IMR-90 (cell line): Measurements from ENCODE around the gene LCE2A. TPM values are rescaled to one million over a fixed set of nuclear protein-coding genes. Genes with fewer than 3 reads are reported as not detected.

Experiments used
- ATAC-seq: fragments of 200-7000 bp; cut with Tn5 transposase; 2 replicates; pipeline ENCODE4 v1.9.1; 2020; ENCODE audit warnings: low read depth, mild to moderate bottlenecking, moderate library complexity
- BruUV-seq: library from RNA; stranded (reverse); fragments of 400-500 nt; replicated peaks from 2 replicates; lab custom pipeline; 2021; lab: Mats Ljungman, UMichigan
- CTCF ChIA-PET: fragments of 300-600 bp; formaldehyde crosslinking; extraction: SDS; loops from one replicate; lab custom pipeline; 2021; ENCODE audit warnings: antibody characterized with exemption; lab: Yijun Ruan, JAX
- POLR2A ChIA-PET: fragments of 300-600 bp; sonication (Branson Sonifier 250); formaldehyde crosslinking; loops from one replicate; lab custom pipeline; 2022; ENCODE audit warnings: antibody characterized with exemption; ENCODE audit not compliant: unreplicated experiment; lab: Charles Lee
- DNase-seq: peaks from one replicate; pipeline ENCODE4 v3.0.0; 2013
- H2AFZ ChIP-seq: replicated peaks from 2 replicates; pipeline ENCODE3; 2013; ENCODE audit warnings: low read length, mild to moderate bottlenecking; ENCODE audit not compliant: poor library complexity
- H2AK5ac ChIP-seq: 2 replicates; pipeline ENCODE4 v1.6.1; 2013; ENCODE audit warnings: low read depth, low read length, inconsistent platforms
- H2AK9ac ChIP-seq: replicated peaks from 2 replicates; pipeline ENCODE3; 2013; ENCODE audit warnings: mild to moderate bottlenecking, low read depth, low read length, moderate library complexity; ENCODE audit not compliant: poor library complexity
- H2BK120ac ChIP-seq: 2 replicates; pipeline ENCODE4 v1.6.1; 2013; ENCODE audit warnings: low read depth, low read length, inconsistent platforms
- H2BK15ac ChIP-seq: 3 replicates; pipeline ENCODE4 v1.6.1; 2013; ENCODE audit warnings: low read depth, low read length, inconsistent platforms
- H2BK20ac ChIP-seq: 2 replicates; pipeline ENCODE4 v1.6.1; 2013; ENCODE audit warnings: low read depth, mild to moderate bottlenecking, inconsistent platforms, low read length, moderate library complexity
- H2BK5ac ChIP-seq: 2 replicates; pipeline ENCODE4 v1.6.1; 2013; ENCODE audit warnings: mild to moderate bottlenecking, low read depth, low read length, inconsistent platforms; ENCODE audit not compliant: poor library complexity, severe bottlenecking
- H3K14ac ChIP-seq: replicated peaks from 2 replicates; pipeline ENCODE4 v1.6.1; 2013; ENCODE audit warnings: low read depth, low read length, inconsistent platforms
- H3K18ac ChIP-seq: 2 replicates; pipeline ENCODE4 v1.6.1; 2013; ENCODE audit warnings: low read depth, low read length, control low read depth
- H3K23ac ChIP-seq: 2 replicates; pipeline ENCODE4 v1.6.1; 2013; ENCODE audit warnings: low read depth, low read length, inconsistent platforms
- H3K27ac ChIP-seq: 2 replicates; pipeline ENCODE4 v1.5.1; 2013; ENCODE audit warnings: mild to moderate bottlenecking, control low read depth, low read length; ENCODE audit not compliant: insufficient read depth
- H3K27me3 ChIP-seq: 2 replicates; pipeline ENCODE4 v1.6.1; 2013; ENCODE audit warnings: low read length; ENCODE audit not compliant: control insufficient read depth, insufficient read depth
- H3K36me3 ChIP-seq: 2 replicates; pipeline ENCODE4 v1.6.1; 2013; ENCODE audit warnings: low read length, mixed read lengths; ENCODE audit not compliant: control insufficient read depth, insufficient read depth
- H3K4ac ChIP-seq: 2 replicates; pipeline ENCODE4 v1.6.1; 2013; ENCODE audit warnings: low read depth, low read length, inconsistent platforms
- H3K4me1 ChIP-seq: 2 replicates; pipeline ENCODE4 v1.6.1; 2013; ENCODE audit warnings: low read length, mixed read lengths; ENCODE audit not compliant: control insufficient read depth, insufficient read depth
- H3K4me2 ChIP-seq: 2 replicates; pipeline ENCODE4 v1.6.1; 2013; ENCODE audit warnings: low read depth, mild to moderate bottlenecking, control low read depth, low read length, moderate library complexity
- H3K4me3 ChIP-seq: 2 replicates; pipeline ENCODE4 v1.5.1; 2013; ENCODE audit warnings: low read depth, mild to moderate bottlenecking, control low read depth, low read length, moderate library complexity; ENCODE audit not compliant: insufficient read depth
- H3K56ac ChIP-seq: 2 replicates; pipeline ENCODE4 v1.6.1; 2013; ENCODE audit warnings: low read length, inconsistent platforms; ENCODE audit not compliant: insufficient read depth; ENCODE audit errors: extremely low read depth
- H3K79me1 ChIP-seq, 2 experiments: 2 replicates each; pipeline ENCODE4 v1.6.1; 2013; ENCODE audit warnings: low read length in 2 of 2, inconsistent platforms in 1 of 2, low read depth in 1 of 2
- H3K9ac ChIP-seq: 2 replicates; pipeline ENCODE4 v1.6.1; 2013; ENCODE audit warnings: low read depth, low read length, control low read depth
- H3K9me1 ChIP-seq: 2 replicates; pipeline ENCODE4 v1.6.1; 2013; ENCODE audit warnings: low read length, inconsistent platforms; ENCODE audit not compliant: insufficient read depth
- H3K9me3 ChIP-seq: 2 replicates; pipeline ENCODE4 v1.6.1; 2013; ENCODE audit warnings: low read length; ENCODE audit not compliant: control insufficient read depth, insufficient read depth
- H4K20me1 ChIP-seq: 2 replicates; pipeline ENCODE4 v1.6.1; 2013; ENCODE audit warnings: low read length, inconsistent platforms; ENCODE audit not compliant: insufficient read depth
- H4K5ac ChIP-seq: 2 replicates; pipeline ENCODE4 v1.6.1; 2013; ENCODE audit warnings: mild to moderate bottlenecking, low read depth, low read length, control low read depth
- H4K8ac ChIP-seq, 2 experiments: 2 replicates each; pipeline ENCODE4 v1.6.1; 2013; ENCODE audit warnings: low read depth in 2 of 2, low read length in 2 of 2, control low read depth in 1 of 2, inconsistent platforms in 1 of 2
- H4K91ac ChIP-seq: 2 replicates; pipeline ENCODE4 v1.6.1; 2013; ENCODE audit warnings: low read depth, low read length, inconsistent platforms; ENCODE audit not compliant: insufficient read depth
- MAZ ChIP-seq: IDR thresholded peaks from 2 replicates; pipeline ENCODE4 v1.6.1; 2012; ENCODE audit warnings: low read depth, mild to moderate bottlenecking, low read length, improper control_type of control experiment, moderate library complexity, borderline replicate concordance
- RFX5 ChIP-seq: IDR thresholded peaks from 2 replicates; pipeline ENCODE4 v1.8.0; 2012; ENCODE audit warnings: low read depth, mild to moderate bottlenecking, low read length, moderate library complexity
- SMC3 ChIP-seq: fragments of 150-350 bp; IDR thresholded peaks from 2 replicates; pipeline ENCODE4 v1.6.1; 2016; ENCODE audit warnings: low read depth, mild to moderate bottlenecking, antibody characterized with exemption, low read length, moderate library complexity
- dilution Hi-C: fragments of 300-500 bp; cut with HindIII; formaldehyde crosslinking; loops from one replicate; pipeline ENCODE4 v1.14.3; 2018; ENCODE audit warnings: low sequenced_read_pairs; ENCODE audit not compliant: unreplicated experiment
- in situ Hi-C: fragments of 300-500 bp; cut with MboI; formaldehyde crosslinking; loops from 3 replicates; pipeline ENCODE4 v1.14.3; 2019; ENCODE audit warnings: low sequenced_read_pairs, inconsistent platforms, mixed read lengths
- intact Hi-C: fragments of 100-400 bp; cut with micrococcal nuclease; formaldehyde crosslinking; loops from 2 replicates; pipeline ENCODE4 v1.10.0; 2022
- polyA plus RNA-seq, 3 experiments: library from polyadenylated mRNA; depleted of rRNA; stranded (reverse); fragments of >200 nt; gene quantifications; 2 replicates each; pipeline ENCODE4 v1.2.3, GENCODE V29; 2012; ENCODE audit warnings: low replicate concordance in 1 of 3
- total RNA-seq: library from RNA; depleted of rRNA; stranded (reverse); fragments of >200 nt; gene quantifications from 2 replicates; pipeline ENCODE4 v1.2.3, GENCODE V29; 2012

The LCE2A gene
- total and polyA plus RNA-seq, 2 of the 4 experiments (the other 2 are of a cell fraction) = 0.50 TPM; not detected in 1

- Histone ChIP-seq H3K23ac (no peak overlapping the region), H3K79me1 (no peaks in the 10 kb centered on the region), H2AFZ (no peak overlapping the region), H3K36me3 (no peaks in the 10 kb centered on the region), H2AK9ac (no peak overlapping the region), H2BK20ac (no peak overlapping the region), H3K9me1 (no peaks in the 10 kb centered on the region), H2BK120ac (no peak overlapping the region), H2BK5ac (no peak overlapping the region), H3K14ac (no peak overlapping the region), H3K18ac (no peak overlapping the region), H4K8ac (no peak overlapping the region), H3K4me1 (no peaks in the 10 kb centered on the region; the same call in 1 of the 2 replicates), H2AK5ac (no peak overlapping the region), H3K4ac (no peak overlapping the region), H4K20me1 (no peaks in the 10 kb centered on the region), H3K9me3 (no peaks in the 10 kb centered on the region), H3K9ac (no peak overlapping the region), H4K5ac (no peak overlapping the region), H3K27ac (no peak overlapping the region), H3K4me2 (no peak overlapping the region), H3K56ac (no peak overlapping the region), H2BK15ac (no peak overlapping the region), H4K91ac (no peak overlapping the region), H3K27me3 (no peaks in the 10 kb centered on the region), H3K4me3 (no peak overlapping the region)
- in situ Hi-C loops = no loop called here
- ChIA-PET CTCF (no interaction called here), POLR2A (no interaction called here)
- no TSS peak for BruUV-seq
- ATAC-seq = no peak
- TF ChIP-seq MAZ = no peak
- TF ChIP-seq RFX5 = no peak
- TF ChIP-seq SMC3 = no peak
- DNase-seq = no peak
- intact Hi-C loops = no loop called here
- dilution Hi-C loops = no loop called here
Observed at GRCh38 chr1:152741656-152742055, 43.5 kb downstream of the LCE2A start.
